Midbrain (tissue), 1 donor: ENCODE measurements around the gene CNIH1.
A peak's percentile ranks its signal among the peaks of the same experiment; 100 is the strongest.

Experiments
- DNase-seq: peaks from one replicate; lab custom pipeline; 2025; lab: John Stamatoyannopoulos, UW

Gene CNIH1

DNA sequence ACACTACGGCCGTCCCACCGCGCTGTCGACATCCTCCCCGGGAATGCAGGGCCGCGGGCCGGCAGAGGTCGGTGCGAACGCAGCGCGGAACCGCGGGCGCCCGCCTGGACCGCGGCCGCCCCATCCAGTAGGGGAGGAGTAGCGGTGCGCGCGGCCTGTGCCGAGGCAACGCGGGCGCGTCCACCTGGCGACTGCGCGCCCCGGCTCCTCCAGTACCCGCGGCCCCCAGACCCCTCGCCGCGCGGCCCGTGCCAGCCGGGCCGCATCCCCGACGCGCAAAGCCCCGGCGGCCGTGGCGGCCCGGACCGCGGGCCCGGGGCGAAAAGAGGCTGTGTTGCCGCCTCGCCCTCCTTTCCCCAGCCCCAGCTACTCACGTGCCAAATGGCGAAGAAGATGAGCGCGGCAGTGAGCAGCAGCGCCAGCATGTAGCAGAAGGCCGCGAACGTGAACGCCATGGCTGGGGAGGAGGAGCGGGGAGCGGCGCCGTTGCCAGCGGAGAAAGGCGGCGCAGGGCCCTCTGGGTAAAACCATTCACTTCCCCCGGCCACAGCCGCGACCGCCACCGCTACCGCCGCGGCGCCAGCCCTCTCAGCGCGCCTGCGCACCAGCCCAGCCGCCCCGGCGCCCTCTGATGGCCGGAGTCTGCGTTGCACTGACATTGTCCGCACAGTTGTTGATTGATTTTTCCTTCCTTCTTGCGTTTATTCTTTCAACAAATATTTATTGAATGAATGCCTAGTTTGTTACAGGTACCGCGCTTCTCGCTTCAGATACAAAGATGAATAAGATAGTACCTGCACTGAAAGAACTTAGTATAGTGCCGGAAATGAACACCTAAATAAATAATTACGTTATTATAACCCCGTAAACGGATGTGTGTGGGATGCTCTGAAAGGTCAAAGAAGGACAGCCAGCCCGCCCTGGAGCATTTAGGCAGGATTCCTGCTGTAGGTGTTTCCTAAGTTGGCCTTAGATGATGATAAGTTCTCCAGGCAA lies at the start of gene CNIH1:
TSS of gene CNIH1 (minus strand) at position 502 of the 996 bp plus-strand sequence. CDS start at position 455, 47 bp downstream.
- DNase-seq = peak; percentile 92

DNA sequence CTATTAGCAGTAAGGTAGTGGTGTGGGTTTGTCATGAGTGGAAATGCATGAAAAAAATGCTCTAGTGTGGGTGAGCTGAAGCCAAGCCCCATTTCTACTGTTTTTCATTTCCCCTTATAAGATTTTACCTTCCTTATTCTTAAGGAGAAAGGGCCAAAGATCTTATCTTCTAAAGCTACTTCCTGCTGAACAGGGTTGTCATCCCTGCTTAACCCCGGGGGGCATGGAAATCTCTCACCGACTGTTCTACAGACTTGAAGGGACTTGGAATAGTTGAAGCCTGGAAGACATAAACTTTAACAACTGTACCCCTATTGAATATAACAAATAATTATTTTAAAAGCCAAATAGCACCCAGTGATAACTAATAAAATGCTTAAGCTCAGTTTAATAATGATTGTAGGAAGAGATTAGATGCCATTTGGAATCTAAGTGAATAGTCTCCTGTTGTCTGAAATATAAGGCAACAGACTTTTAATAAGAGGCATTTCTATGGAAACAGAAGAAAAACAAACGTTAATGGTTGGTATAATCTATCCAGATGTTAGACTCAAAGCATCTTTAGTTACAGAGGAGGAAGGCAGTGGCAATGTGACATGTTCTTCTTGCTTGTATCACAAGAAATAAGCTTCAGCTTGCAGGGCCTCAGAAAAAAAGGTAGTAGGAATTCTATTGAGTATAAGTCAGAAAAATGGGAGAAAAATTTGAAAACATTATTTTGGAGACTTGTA lies 49.4 kb upstream of the CNIH1 start:
- no peak for DNase-seq

DNA sequence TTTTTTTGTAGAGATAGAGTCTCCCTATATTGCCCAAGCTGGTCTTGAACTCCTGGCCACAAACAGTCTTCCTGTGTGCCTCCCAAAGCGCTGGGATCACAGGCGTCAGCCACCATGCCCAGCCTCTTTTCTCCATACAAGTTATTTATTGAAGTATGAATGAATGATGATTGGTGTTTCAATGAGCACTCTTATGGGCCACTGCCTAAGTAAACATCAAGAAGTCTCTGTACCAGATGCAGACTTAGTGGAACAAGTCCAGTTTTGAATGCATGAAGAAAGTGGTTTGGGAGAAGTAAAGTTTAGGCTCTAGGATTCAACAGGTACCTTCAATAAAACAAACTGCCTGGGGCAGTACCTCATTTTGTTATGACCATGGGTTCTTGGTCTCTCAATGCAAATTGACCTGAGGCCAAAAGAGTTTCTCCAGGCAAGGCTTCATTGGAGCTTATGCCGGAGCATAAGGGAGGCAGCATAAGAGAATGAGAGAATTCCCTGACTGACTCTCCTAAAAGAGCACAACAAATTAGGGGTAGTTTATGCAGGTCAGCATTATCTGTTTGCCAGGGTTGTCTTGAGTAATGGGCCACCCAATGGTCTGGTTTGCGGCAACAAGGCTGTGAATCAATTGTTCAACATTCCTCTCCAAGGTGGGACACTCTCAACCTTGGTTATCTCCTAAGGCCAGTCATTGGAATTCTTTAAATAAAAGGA lies 48.7 kb upstream of the CNIH1 start:
- DNase-seq = no peak

GRCh38 chr14:54489318-54489683 lies 48.1 kb upstream of the CNIH1 start:
- DNase-seq = no peak

- peak; percentile 89 for DNase-seq
Observed at GRCh38 chr14:54488646-54489317, 47.6 kb upstream of the CNIH1 start, which contains the start of gene GMFB. Gene GMFB (minus strand): TSS chr14:54488980. CDS start chr14:54488927, 53 bp downstream.

DNA sequence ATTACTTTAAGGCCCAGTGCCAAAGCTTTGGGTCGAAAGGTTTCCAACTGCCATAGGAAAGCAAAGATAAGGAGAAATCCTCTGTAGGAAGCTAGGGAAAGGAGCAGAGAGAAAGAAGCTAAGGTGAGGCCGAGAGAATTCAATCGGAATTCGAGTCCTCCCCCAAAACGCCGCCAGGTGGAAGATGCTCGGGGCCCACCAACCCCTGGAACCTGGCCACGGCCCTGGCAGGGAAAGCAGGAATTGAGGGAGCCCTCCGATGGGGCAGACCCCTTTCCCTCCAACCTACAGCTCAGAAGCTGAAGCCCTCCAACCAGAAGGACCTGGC lies 47.1 kb upstream of the CNIH1 start:
- no peak for DNase-seq

- no peak for DNase-seq
Observed at GRCh38 chr14:54487771-54488170, 46.6 kb upstream of the CNIH1 start.

GRCh38 chr14:54486685-54487084 lies 45.5 kb upstream of the CNIH1 start:
- no peak for DNase-seq

DNA sequence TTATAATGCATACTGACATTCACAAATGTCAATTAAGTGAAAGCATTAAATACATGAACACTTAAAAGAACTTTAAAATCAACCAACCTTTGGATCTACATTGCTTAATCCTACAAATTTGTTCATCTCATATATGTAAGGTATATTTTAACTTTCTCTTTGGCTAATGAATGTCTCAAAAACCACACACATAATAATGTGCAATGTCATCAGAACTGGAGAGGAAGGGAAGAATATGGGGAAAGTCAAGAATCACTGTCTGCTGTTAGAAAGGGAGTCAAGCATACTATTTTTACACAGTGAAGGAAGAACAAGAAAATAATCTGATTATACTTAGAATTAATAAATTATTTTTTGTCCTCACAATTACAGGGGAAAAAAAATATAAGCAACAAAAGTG lies 42.7 kb upstream of the CNIH1 start:
- DNase-seq = no peak

DNA sequence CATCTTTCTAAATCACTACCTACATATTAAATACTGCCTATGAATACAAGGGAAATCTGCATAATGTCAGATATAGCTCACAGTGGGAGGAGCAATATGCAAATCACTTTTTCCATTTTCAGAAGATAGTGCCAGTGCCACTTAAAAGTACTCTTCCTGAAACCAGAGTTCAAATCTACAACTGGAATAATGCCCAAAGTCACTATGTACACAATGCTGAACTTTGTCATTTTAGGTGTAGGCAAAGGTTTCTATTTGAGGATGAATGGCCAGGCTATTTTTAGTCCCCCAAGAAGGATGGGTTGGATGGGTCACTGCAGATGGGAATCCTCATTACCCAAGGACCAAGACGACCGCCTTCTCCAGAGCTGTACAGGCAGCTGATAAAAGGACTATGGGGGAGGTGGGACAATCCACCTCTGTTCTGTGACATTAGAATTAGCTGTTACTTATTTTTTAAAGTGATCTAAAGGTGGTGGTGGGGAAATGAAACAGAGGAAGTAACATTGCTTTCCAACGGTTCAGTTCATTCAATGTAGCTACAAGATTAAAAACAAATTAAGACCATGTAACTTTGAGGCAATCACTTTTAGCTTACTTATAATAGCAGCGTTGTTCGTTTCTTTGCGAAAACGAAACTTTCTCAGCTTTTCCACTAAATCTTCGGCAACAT lies 42.0 kb upstream of the CNIH1 start:
- DNase-seq = no peak

GRCh38 chr14:54481695-54482094 lies 40.5 kb upstream of the CNIH1 start:
- no peak for DNase-seq

- DNase-seq = no peak
Observed at GRCh38 chr14:54480830-54481562, 39.8 kb upstream of the CNIH1 start.

DNA sequence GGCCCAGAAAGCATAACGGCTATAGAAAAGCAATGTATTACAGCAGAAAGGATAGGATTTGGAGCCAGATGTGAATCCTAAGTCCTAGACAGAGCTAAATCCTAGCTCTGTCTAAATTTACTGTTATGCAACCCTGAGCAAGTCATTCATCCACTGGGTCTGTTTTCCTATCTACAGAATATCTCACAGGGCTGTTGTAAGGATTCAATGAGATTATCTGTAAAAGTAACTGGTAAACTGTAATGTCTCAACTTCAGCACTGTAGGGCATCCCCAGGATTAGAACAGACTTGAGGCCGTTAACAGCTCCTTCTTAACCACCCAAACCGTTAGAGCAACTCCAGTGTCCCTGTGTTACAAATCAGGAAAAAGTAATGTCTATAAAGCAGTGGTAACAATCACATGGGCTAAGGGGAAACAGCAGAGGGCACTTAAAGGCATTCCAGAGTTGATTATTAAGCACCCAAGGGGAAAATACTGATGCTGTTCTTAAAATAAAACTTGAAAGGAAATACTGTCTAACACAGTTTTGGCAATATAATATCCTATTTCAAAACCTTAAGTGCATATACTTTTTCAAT lies 37.6 kb upstream of the CNIH1 start:
- no peak for DNase-seq

GRCh38 chr14:54475911-54476310 lies 34.7 kb upstream of the CNIH1 start:
- DNase-seq = no peak

DNA sequence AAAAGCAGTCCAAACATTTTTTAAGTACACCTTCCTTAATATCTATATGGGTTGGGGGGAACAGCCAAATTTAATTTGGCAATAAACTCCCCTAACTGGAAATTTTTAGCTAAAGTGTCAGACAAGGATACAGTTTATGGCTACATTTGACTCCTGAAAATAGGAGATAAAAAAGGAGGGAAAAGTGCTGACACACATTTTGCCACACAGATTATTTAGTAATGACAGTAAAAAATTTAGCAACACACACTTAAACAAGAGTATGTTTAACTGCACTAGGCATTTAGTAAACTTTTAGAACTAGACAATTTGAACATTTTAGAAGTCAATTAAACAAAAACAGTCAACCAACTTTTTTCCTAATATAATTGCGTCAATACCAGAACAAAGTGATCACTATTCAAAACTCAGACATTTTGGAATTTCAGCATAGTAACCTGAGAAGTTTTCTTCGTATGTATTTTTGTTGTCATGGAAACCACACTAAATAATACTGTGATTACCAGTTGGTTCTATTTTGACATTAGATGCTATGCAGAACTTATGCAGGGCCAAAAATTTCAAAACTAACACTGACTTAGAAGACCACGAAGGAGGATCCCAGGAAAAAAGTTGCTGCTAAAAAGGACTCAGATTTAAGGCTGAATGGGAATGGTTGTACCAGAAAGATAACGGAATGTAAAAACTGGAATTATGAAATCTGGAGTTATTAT lies 34.2 kb upstream of the CNIH1 start:
- DNase-seq = no peak

DNA sequence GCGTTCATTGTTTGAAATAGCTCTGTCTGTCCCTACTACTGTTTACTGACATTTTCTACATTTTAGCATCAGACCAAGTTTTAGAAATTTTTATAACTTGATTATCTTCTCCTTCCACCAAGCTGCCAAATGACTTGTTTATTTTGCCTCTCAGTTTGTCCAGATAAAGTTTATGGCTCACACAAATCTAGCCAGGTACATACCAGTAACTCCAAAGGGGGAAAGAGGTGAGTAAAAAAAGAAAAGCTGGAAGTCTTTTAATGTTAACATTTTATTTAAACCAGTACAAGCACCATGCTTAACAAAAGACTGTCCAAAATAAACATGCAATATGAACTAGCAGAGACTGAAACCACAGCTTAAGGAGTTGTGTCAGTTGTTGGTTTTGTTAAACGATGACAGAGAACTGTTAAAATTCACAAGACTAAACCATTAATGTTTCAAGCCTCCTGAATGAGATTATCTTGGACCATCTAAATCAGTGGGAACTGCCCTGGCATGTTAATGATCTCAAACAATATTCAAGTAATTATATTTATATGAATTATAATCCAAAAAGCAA lies 33.1 kb upstream of the CNIH1 start:
- no peak for DNase-seq

- DNase-seq = no peak
Observed at GRCh38 chr14:54472315-54472714, 31.1 kb upstream of the CNIH1 start.

DNA sequence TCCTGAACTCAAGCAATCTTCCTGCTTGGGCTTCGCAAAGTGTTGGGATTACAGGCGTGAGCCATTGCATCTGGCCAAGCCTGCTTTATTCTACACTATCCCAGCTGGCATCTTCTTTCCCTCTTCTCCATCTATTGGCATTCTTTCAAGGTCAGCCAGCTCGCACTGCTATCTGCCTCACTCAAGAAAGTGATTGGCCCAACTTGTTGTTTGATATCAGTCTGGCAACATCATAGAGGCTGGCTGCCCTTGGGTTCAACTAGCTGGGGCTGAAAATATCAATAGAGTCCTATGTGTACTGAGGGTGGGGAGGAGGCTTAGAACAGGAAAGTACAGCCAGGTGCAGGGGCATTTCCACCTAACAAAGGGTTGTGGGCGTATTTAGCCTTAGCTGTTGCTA lies 30.5 kb upstream of the CNIH1 start:
- DNase-seq = no peak

DNA sequence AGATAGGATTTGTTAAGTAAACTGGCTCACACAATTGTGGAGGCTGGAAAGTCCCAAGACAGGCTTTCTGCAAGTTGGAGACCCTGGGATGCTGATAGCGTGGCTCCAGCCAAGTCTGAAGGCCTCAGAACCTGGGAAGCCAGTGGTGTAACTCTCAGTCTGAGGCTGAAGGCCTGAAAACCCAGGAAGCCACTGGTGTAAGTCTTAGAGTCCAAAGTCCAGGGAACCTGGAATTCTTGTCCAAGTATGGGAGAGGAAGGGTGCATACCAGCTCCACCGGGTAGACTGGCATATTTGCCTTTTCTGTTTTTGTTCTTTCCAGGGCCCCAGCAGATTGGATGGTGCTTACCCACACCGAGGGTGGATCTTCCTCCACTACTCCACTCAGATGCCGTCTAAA lies 29.5 kb upstream of the CNIH1 start:
- DNase-seq = no peak
